Ovary (tissue), 9 donors: ENCODE data around the gene CHN1. TPM values are rescaled to one million over a fixed set of nuclear protein-coding genes. Genes with fewer than 3 reads are reported as not detected.

Experiments used
- DNase-seq, 5 donors: peaks; one replicate each; pipeline ENCODE4 v3.0.0-alpha.2; 2019 to 2020
- H3K27ac ChIP-seq, 2 donors: fragments of 200-600 bp; one replicate each; pipeline versions ENCODE4 v1.5.1 to v1.8.0; 2019 to 2022
- H3K27me3 ChIP-seq: fragments of 200-600 bp; one replicate; pipeline ENCODE4 v1.8.0; 2022
- H3K36me3 ChIP-seq: fragments of 200-600 bp; sonication (generic); one replicate; pipeline ENCODE4 v1.5.1; 2019
- H3K4me1 ChIP-seq: one replicate; pipeline ENCODE4 v1.8.1; 2013; ENCODE audit warnings: mild to moderate bottlenecking, moderate library complexity; ENCODE audit not compliant: insufficient read depth
- H3K4me3 ChIP-seq: fragments of 200-600 bp; sonication (generic); one replicate; pipeline ENCODE4 v1.5.1; 2017
- H3K9me3 ChIP-seq, 2 donors: fragments of 200-600 bp in 1 of 2; sonication (generic) in 1 of 2; one replicate each; pipeline versions ENCODE4 v1.5.1 to v1.8.1; 2013 to 2019; ENCODE audit warnings: mild to moderate bottlenecking in 1 of 2, moderate library complexity in 1 of 2
- CTCF ChIP-seq, 3 donors: fragments of 450-650 bp in 2 of 3; fragments of 200-600 bp in 1 of 3; IDR thresholded peaks; one replicate each; pipeline versions ENCODE4 v1.5.1 to v1.8.0; 2016 to 2022; ENCODE audit warnings: antibody characterized with exemption in 3 of 3, mild to moderate bottlenecking in 1 of 3
- EP300 ChIP-seq: sonication (generic); formaldehyde crosslinking; IDR thresholded peaks from one replicate; pipeline ENCODE4 v1.6.1; 2017; ENCODE audit warnings: antibody characterized with exemption
- POLR2A ChIP-seq: fragments of 450-650 bp; IDR thresholded peaks from one replicate; pipeline ENCODE4 v1.6.1; 2017; ENCODE audit warnings: antibody characterized with exemption, mild to moderate bottlenecking, moderate library complexity
- WGBS, 3 donors: extraction: QIAGEN DNeasy Blood & Tissue Kit in 1 of 3; methylation state at CpG; one replicate each; pipeline versions ENCODE4 v1.1.5 to v1.1.7; 2013 to 2017; 5-methylcytosine and 5-hydroxymethylcytosine counted together
- intact Hi-C, 4 donors: fragments of 100-400 bp; cut with DNase I; formaldehyde crosslinking; loops; one replicate each; pipeline versions ENCODE4 v1.11.0 to v1.15.1; 2022 to 2023
- polyA plus RNA-seq, 2 donors: library from polyadenylated mRNA; stranded (reverse); fragments of 200-250 nt in 1 of 2; fragments of 350-450 nt in 1 of 2; fragmentation: Illumina TruSeq in 1 of 2; extraction: RNeasy Lipid Tissue Mini Kit (QIAGEN cat#74804) in 1 of 2; gene quantifications; one replicate each; pipeline ENCODE4 v1.2.3, GENCODE V29; 2013 to 2014
- total RNA-seq, 7 donors: library from RNA; depleted of rRNA in 2 of 7; stranded (reverse); fragments of >200 nt in 2 of 7; fragmentation: NEBNext Ultra II Directional in 3 of 7; extraction: Animal tissue kit (Norgen Biotek cat#: 25700) in 3 of 7; gene quantifications; one replicate each; pipeline versions ENCODE4 v1.1.0 to v1.2.4, GENCODE V29; 2016 to 2023
- donor health status: DM: no; HTN: no; CAD: no; lungs with moderate emphysema.
- donor health status: DM: no; HTN: no; CAD: no.
- donor health status: Bipolar disorder and iron deficiency.
- donor health status: DM: yes; HTN: yes; CAD: no.
- donor health status: DM: no; HTN: no; CAD: no.
- donor health status: DM: yes; HTN: yes; CAD: no.

CHN1 gene
- total and polyA plus RNA-seq, 9 donors = 6.5 to 18.0 (median 9.4) TPM

GRCh38 chr2:174821628-174822027 is 183.6 kb downstream of the CHN1 start:
- TF ChIP-seq POLR2A (no peak), CTCF (IDR thresholded peaks at IDR 0.05) (no peak), EP300 (no peak)
- intact Hi-C loops = no loop called here
- Histone ChIP-seq H3K9me3 (peaks cover 0 to 3% of the 10 kb centered on the region in 2 donors), H3K4me3 (no peak overlapping the region), H3K27ac (no peak overlapping the region), H3K27me3 (no peaks in the 10 kb centered on the region), H3K4me1 (no peaks in the 10 kb centered on the region), H3K36me3 (no peaks in the 10 kb centered on the region)
- 84 to 93% (median 90%) methylated on average over 4 of the region's 4 CpGs for WGBS, 3 donors
- DNase-seq = no peak

- Histone ChIP-seq H3K4me3 (no peak overlapping the region), H3K36me3 (no peaks in the 10 kb centered on the region), H3K27me3 (no peaks in the 10 kb centered on the region), H3K9me3 (peaks cover 0 to 3% of the 10 kb centered on the region in 2 donors), H3K27ac (no peak overlapping the region), H3K4me1 (no peaks in the 10 kb centered on the region)
- intact Hi-C loops = no loop called here
- TF ChIP-seq POLR2A (no peak), CTCF (IDR thresholded peaks at IDR 0.05) (no peak), EP300 (no peak)
- DNase-seq = no peak
- 95 to 99% (median 97%) methylated on average over 6 of the region's 6 CpGs for WGBS, 3 donors
Measured at GRCh38 chr2:174820361-174820760, 184.8 kb downstream of the CHN1 start.

- no peaks in the 10 kb centered on the region for H3K36me3 ChIP-seq
- TF ChIP-seq CTCF (IDR thresholded peaks at IDR 0.05) (no peak), POLR2A (no peak), EP300 (no peak)
- H3K4me1 ChIP-seq = no peaks in the 10 kb centered on the region
- no peak overlapping the region for H3K27ac ChIP-seq
- 42 to 71% (median 52%) methylated on average over 2 of the region's 2 CpGs for WGBS, 3 donors
- no peaks in the 10 kb centered on the region for H3K9me3 ChIP-seq
- H3K27me3 ChIP-seq = no peaks in the 10 kb centered on the region
- no peak overlapping the region for H3K4me3 ChIP-seq
- no peak for DNase-seq
- intact Hi-C loops = no loop called here
Measured at GRCh38 chr2:174815526-174815925, 189.7 kb downstream of the CHN1 start.

GRCh38 chr2:174812037-174812436 is 193.1 kb downstream of the CHN1 start:
- Histone ChIP-seq H3K4me3 (no peak overlapping the region), H3K4me1 (peaks cover 1% of the 10 kb centered on the region), H3K9me3 (no peaks in the 10 kb centered on the region), H3K36me3 (no peaks in the 10 kb centered on the region), H3K27ac (no peak overlapping the region), H3K27me3 (no peaks in the 10 kb centered on the region)
- intact Hi-C loops = no loop called here
- WGBS, 3 donors = 96 to 98% (median 97%) methylated on average over 7 of the region's 7 CpGs
- no peak for DNase-seq
- TF ChIP-seq CTCF (IDR thresholded peaks at IDR 0.05) = no peak
- no peak for TF ChIP-seq EP300
- no peak for TF ChIP-seq POLR2A

- Histone ChIP-seq H3K9me3 (no peaks in the 10 kb centered on the region), H3K27ac (no peak overlapping the region), H3K4me1 (peaks cover 2% of the 10 kb centered on the region), H3K4me3 (no peak overlapping the region), H3K27me3 (no peaks in the 10 kb centered on the region), H3K36me3 (no peaks in the 10 kb centered on the region)
- no peak for TF ChIP-seq EP300
- no peak for TF ChIP-seq CTCF (IDR thresholded peaks at IDR 0.05)
- TF ChIP-seq POLR2A = no peak
- 12 to 34% (median 20%) methylated on average over 1 of the region's 1 CpG for WGBS, 3 donors
- DNase-seq = no peak
- intact Hi-C loops = no loop called here
Measured at GRCh38 chr2:174807931-174808330, 197.2 kb downstream of the CHN1 start.
